Retina (tissue), 1 donor: ENCODE results near the gene IPPK.

ENCODE experiments used
- DNase-seq: peaks from one replicate; pipeline ENCODE4 v3.0.0-alpha.2; 2016

IPPK gene

GRCh38 chr9:92669890-92670708, at the start of gene IPPK:
Gene IPPK, minus strand, starts transcription at chr9:92670131. Its CDS starts 143 bp downstream, at chr9:92669988.
- peak; percentile 96 for DNase-seq

- DNase-seq, result no peak
Observed at GRCh38 chr9:92719028-92719647, 49.2 kb upstream of the IPPK start.

- DNase-seq, result no peak
Observed at GRCh38 chr9:92718086-92719001, 48.4 kb upstream of the IPPK start.

GRCh38 chr9:92717201-92718085, 47.5 kb upstream of the IPPK start:
- no peak for DNase-seq

GRCh38 chr9:92716557-92716956, 46.6 kb upstream of the IPPK start:
- peak; percentile 75 for DNase-seq

- DNase-seq, result no peak
Observed at GRCh38 chr9:92715488-92716231, 45.7 kb upstream of the IPPK start.

GRCh38 chr9:92714787-92715487, 45.0 kb upstream of the IPPK start:
- DNase-seq, result no peak

- no peak for DNase-seq
Observed at GRCh38 chr9:92714016-92714415, 44.1 kb upstream of the IPPK start.

- no peak for DNase-seq
Observed at GRCh38 chr9:92713528-92713927, 43.6 kb upstream of the IPPK start.

- DNase-seq, result no peak
Observed at GRCh38 chr9:92712767-92713166, 42.8 kb upstream of the IPPK start.

GRCh38 chr9:92711844-92712243, 41.9 kb upstream of the IPPK start:
- no peak for DNase-seq

GRCh38 chr9:92711146-92711545, 41.2 kb upstream of the IPPK start:
- no peak for DNase-seq

GRCh38 chr9:92710368-92710767, 40.4 kb upstream of the IPPK start:
- no peak for DNase-seq

GRCh38 chr9:92709954-92710353, 40.0 kb upstream of the IPPK start:
- DNase-seq, result no peak

GRCh38 chr9:92709240-92709639, 39.3 kb upstream of the IPPK start:
- DNase-seq, result no peak

- DNase-seq, result no peak
Observed at GRCh38 chr9:92707530-92707929, 37.6 kb upstream of the IPPK start.

- DNase-seq, result no peak
Observed at GRCh38 chr9:92706218-92706940, 36.4 kb upstream of the IPPK start.

GRCh38 chr9:92704528-92704927, 34.6 kb upstream of the IPPK start:
- no peak for DNase-seq

GRCh38 chr9:92696619-92697018, 26.7 kb upstream of the IPPK start:
- DNase-seq, result no peak

GRCh38 chr9:92686954-92687353, 17.0 kb upstream of the IPPK start:
- DNase-seq, result no peak
